Hepatocyte (in vitro differentiated cells): ENCODE data around the gene CHRNA7. TPM values are rescaled to one million over a fixed set of nuclear protein-coding genes. Genes with fewer than 3 reads are reported as not detected.

Source experiments
- DNase-seq: peaks from one replicate; pipeline ENCODE4 v3.0.0-alpha.2; 2016; ENCODE audit warnings: low spot score
- H2AFZ ChIP-seq: fragments of 200-600 bp; sonication (generic); 2 replicates; pipeline ENCODE4 v1.6.0; 2016; ENCODE audit warnings: antibody characterized with exemption, mild to moderate bottlenecking
- H3K27ac ChIP-seq: fragments of 200-600 bp; sonication (generic); 2 replicates; pipeline ENCODE4 v1.5.1; 2016; ENCODE audit warnings: mild to moderate bottlenecking
- H3K27me3 ChIP-seq: fragments of 200-600 bp; sonication (generic); 2 replicates; pipeline ENCODE4 v1.6.1; 2016
- H3K36me3 ChIP-seq: fragments of 200-600 bp; sonication (generic); replicated peaks from 2 replicates; pipeline ENCODE4 v1.5.1; 2016; ENCODE audit warnings: low read depth; ENCODE audit not compliant: insufficient read depth
- H3K4me1 ChIP-seq: fragments of 200-600 bp; sonication (generic); 2 replicates; pipeline ENCODE4 v1.5.1; 2016; ENCODE audit warnings: mild to moderate bottlenecking, moderate library complexity; ENCODE audit not compliant: insufficient read depth
- H3K4me2 ChIP-seq: fragments of 200-600 bp; sonication (generic); 2 replicates; pipeline ENCODE4 v1.6.0; 2016
- H3K4me3 ChIP-seq: fragments of 200-600 bp; sonication (generic); 2 replicates; pipeline ENCODE4 v1.5.1; 2016; ENCODE audit warnings: mild to moderate bottlenecking
- H3K79me2 ChIP-seq: fragments of 200-600 bp; sonication (generic); 2 replicates; pipeline ENCODE4 v1.6.0; 2017; ENCODE audit warnings: mild to moderate bottlenecking
- H3K9me2 ChIP-seq: fragments of 200-600 bp; sonication (generic); replicated peaks from 2 replicates; pipeline ENCODE4 v1.6.0; 2017; ENCODE audit warnings: mild to moderate bottlenecking; ENCODE audit not compliant: insufficient read depth
- H3K9me3 ChIP-seq: fragments of 200-600 bp; sonication (generic); 2 replicates; pipeline ENCODE4 v1.5.1; 2016; ENCODE audit warnings: low read depth, mild to moderate bottlenecking
- H4K20me1 ChIP-seq: fragments of 200-600 bp; sonication (generic); 2 replicates; pipeline ENCODE4 v1.6.0; 2016; ENCODE audit warnings: mild to moderate bottlenecking; ENCODE audit not compliant: insufficient read depth, poor library complexity, severe bottlenecking
- EZH2 ChIP-seq: fragments of 200-600 bp; sonication (generic); IDR thresholded peaks from 2 replicates; pipeline ENCODE4 v1.6.1; 2016; ENCODE audit warnings: antibody characterized with exemption, mild to moderate bottlenecking, borderline replicate concordance
- EZH2phosphoT487 ChIP-seq: fragments of 200-600 bp; sonication (generic); IDR thresholded peaks from one replicate; pipeline ENCODE4 v1.6.1; 2018; ENCODE audit warnings: antibody characterized with exemption, mild to moderate bottlenecking, low read depth, moderate library complexity; ENCODE audit not compliant: unreplicated experiment, severe bottlenecking
- WGBS: methylation state at CpG from one replicate; pipeline ENCODE4 v1.1.6; 2016; ENCODE audit warnings: low lambda C conversion rate; ENCODE audit errors: missing lambda C conversion rate; 5-methylcytosine and 5-hydroxymethylcytosine counted together
- polyA plus RNA-seq: library from polyadenylated mRNA; unstranded; fragments of >200 nt; fragmentation: Nextera tagmentation; extraction: Ambion mirVana; gene quantifications from 2 replicates; pipeline ENCODE4 v1.2.1, GENCODE V29; 2016
- total RNA-seq: library from RNA; depleted of rRNA; stranded (reverse); fragments of >200 nt; gene quantifications from 2 replicates; pipeline ENCODE4 v1.2.3, GENCODE V29; 2014
- TF ChIP-seq, protein P1 (sequence below): fragments of 200-600 bp; sonication (generic); IDR thresholded peaks from 2 replicates; pipeline ENCODE4 v1.5.1; 2016; ENCODE audit warnings: antibody characterized with exemption, mild to moderate bottlenecking; ENCODE audit not compliant: poor library complexity

The CHRNA7 gene
- total and polyA plus RNA-seq, 2 experiments from 2014 or later: 3.0 to 4.0 TPM

DNA sequence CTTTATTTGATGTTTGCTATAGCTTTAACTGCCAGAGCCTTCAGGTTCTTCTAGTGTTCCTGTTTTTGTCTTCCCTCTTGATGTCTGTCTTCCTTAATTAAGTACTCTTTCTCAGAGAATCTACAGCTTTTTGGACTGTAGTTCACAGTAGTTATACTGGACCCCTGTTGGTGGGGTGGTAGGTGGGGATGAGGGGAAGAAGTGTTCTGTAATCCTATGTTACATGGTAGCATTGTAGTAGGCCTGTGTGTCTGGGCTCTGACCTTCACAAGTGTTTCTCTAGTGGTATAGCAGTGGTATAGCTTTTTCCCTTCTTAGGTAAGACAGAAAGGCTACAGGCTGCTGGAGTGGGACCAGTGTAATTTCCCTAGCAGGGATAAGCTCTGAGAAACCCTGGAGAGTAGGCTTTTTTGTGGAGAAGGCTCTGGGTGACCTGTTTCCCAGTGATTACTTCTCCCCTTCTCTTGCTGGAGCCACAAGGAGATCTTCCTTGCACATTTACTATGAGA is 59.6 kb downstream of the CHRNA7 start:
- H3K27ac ChIP-seq: no peak overlapping the region
- no peak for DNase-seq

DNA sequence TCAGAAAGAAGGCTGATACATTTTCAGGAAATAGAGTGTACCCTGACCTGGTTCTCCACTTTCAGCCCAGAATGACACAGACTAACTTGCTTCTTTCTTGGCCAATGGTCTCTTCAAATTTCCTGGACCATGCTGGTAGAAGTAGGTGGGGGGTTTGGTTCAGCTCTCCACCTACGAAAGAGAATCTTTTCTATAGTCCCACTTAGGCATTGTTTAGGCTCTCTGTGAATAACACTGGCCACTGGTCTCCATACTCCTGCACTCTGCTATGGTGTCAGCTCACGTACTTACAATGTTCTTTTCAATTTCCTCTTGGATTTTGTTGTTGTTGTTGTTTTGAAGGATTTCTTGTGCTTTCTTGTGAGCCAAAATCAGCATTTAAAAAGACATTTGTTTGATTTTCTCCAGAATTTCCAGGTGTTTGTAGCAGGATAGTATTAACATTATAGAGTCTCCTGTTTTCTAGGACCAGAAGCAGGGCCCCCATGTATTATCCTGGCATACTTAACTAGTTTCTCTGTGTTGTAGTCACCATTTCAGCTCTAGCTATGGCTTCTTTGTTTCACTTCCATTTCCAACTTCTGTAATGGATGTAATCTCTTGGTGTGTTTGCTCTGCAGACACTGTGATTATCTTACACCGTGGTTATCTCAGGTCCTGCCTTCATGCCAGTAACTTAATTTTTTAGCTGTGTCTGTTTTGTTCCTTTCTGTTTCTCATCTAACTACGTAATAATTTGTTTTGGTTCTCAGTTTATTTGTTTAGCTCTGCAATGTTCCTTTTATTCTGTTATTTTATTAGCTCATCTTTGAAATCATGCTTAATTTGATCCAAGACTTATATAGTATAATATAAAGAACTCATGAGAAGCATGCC is 61.4 kb downstream of the CHRNA7 start:
- Histone ChIP-seq H3K27ac (no peak overlapping the region), H3K4me1 (peaks cover 10% of the 10 kb centered on the region), H4K20me1 (no peaks in the 10 kb centered on the region), H3K9me3 (no peaks in the 10 kb centered on the region), H3K4me3 (no peak overlapping the region), H3K79me2 (no peaks in the 10 kb centered on the region), H2AFZ (peak overlapping the region; percentile 38), H3K9me2 (no peaks in the 10 kb centered on the region), H3K4me2 (peak overlapping the region; percentile 49), H3K36me3 (no peaks in the 10 kb centered on the region), H3K27me3 (no peaks in the 10 kb centered on the region)
- WGBS: 52% methylated on average over 4 of the region's 4 CpGs
- TF ChIP-seq EZH2: no peak
- TF ChIP-seq, protein P1, sequence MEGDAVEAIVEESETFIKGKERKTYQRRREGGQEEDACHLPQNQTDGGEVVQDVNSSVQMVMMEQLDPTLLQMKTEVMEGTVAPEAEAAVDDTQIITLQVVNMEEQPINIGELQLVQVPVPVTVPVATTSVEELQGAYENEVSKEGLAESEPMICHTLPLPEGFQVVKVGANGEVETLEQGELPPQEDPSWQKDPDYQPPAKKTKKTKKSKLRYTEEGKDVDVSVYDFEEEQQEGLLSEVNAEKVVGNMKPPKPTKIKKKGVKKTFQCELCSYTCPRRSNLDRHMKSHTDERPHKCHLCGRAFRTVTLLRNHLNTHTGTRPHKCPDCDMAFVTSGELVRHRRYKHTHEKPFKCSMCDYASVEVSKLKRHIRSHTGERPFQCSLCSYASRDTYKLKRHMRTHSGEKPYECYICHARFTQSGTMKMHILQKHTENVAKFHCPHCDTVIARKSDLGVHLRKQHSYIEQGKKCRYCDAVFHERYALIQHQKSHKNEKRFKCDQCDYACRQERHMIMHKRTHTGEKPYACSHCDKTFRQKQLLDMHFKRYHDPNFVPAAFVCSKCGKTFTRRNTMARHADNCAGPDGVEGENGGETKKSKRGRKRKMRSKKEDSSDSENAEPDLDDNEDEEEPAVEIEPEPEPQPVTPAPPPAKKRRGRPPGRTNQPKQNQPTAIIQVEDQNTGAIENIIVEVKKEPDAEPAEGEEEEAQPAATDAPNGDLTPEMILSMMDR: no peak
- no peak for TF ChIP-seq EZH2phosphoT487
- no peak for DNase-seq

More for the DNA sequence above, 59.6 kb downstream of the CHRNA7 start:
- H3K9me3 ChIP-seq: no peaks in the 10 kb centered on the region
- no peaks in the 10 kb centered on the region for H3K36me3 ChIP-seq
- no peak overlapping the region for H2AFZ ChIP-seq
- TF ChIP-seq EZH2: no peak
- H3K27me3 ChIP-seq: no peaks in the 10 kb centered on the region
- no peaks in the 10 kb centered on the region for H3K9me2 ChIP-seq
- H3K4me3 ChIP-seq: no peak overlapping the region
- H3K79me2 ChIP-seq: no peaks in the 10 kb centered on the region
- H3K4me1 ChIP-seq: peaks cover 10% of the 10 kb centered on the region
- H3K4me2 ChIP-seq: no peak overlapping the region
- H4K20me1 ChIP-seq: no peaks in the 10 kb centered on the region

DNA sequence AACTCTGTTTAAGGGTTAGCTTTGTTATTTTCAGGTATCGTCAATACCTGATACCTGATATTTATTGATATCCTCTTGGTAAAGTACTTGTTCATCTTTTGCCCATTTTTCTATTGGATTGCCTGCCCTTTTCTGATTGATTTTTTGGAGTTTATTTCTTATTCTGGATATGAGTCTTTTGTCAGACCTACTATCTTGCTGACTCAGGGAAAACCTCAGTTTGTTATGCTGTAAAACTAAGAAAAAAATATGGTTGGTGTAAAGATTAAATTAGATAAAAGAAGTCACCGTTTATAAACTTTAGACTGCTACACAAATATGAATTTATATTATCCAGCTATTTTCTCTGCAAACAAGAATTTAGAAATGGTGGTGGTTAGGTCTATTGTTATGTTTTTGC is 65.9 kb downstream of the CHRNA7 start:
- H3K4me1 ChIP-seq: peaks cover 10% of the 10 kb centered on the region
- no peaks in the 10 kb centered on the region for H3K27me3 ChIP-seq
- WGBS: 85% methylated on average over 2 of the region's 2 CpGs
- H4K20me1 ChIP-seq: no peaks in the 10 kb centered on the region
- TF ChIP-seq EZH2phosphoT487 (no peak), EZH2 (no peak)
- TF ChIP-seq, protein P1: no peak
- H3K4me3 ChIP-seq: no peak overlapping the region
- no peak overlapping the region for H3K4me2 ChIP-seq
- H3K79me2 ChIP-seq: no peaks in the 10 kb centered on the region
- H2AFZ ChIP-seq: no peak overlapping the region
- no peaks in the 10 kb centered on the region for H3K9me2 ChIP-seq
- no peak overlapping the region for H3K27ac ChIP-seq
- no peak for DNase-seq
- H3K9me3 ChIP-seq: no peaks in the 10 kb centered on the region
- H3K36me3 ChIP-seq: no peaks in the 10 kb centered on the region

DNA sequence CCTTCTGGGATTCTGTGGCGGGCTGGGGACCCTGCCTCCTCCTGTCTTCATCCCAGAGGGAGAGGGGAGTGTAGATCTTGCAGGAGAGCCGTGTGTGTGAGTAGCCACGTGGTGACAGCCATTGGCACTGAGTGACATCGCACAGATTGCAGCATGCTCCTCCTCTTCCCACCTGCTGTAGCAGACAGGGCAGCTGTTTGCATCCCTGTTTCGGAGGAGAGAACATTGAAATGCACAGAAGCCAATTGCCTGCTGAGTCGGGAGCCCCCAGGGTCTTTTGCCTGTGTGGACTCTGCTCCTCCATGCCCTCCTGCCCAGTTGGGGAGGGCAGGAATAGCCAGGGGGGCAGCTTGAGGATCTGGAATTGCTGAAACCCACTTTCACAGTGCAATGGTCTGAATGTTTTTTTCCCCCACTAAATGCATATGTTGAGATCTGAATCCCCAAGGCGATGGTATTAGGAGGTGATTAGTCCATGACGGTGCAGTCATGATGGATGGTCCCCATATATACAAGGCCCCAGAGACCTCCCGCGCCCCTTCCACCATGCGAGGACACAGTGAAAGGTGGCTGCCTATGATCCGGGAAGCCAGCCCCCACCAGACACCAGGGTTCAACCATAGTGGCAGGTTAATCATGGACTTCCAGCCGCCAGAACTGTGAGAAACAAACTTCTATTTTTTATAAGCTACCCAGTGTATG is 66.8 kb downstream of the CHRNA7 start:
- Histone ChIP-seq H3K4me1 (peaks cover 5% of the 10 kb centered on the region), H3K4me2 (no peak overlapping the region), H3K27ac (no peak overlapping the region), H3K9me2 (no peaks in the 10 kb centered on the region), H3K4me3 (no peak overlapping the region), H3K36me3 (no peaks in the 10 kb centered on the region), H2AFZ (no peak overlapping the region), H3K79me2 (no peaks in the 10 kb centered on the region), H3K27me3 (no peaks in the 10 kb centered on the region), H3K9me3 (no peaks in the 10 kb centered on the region), H4K20me1 (no peaks in the 10 kb centered on the region)
- WGBS: 79% methylated on average over 13 of the region's 13 CpGs
- DNase-seq: no peak
- TF ChIP-seq EZH2 (no peak), EZH2phosphoT487 (no peak)
- TF ChIP-seq, protein P1: no peak
